NCI-H2029 (cell line): Measurements from ENCODE around the gene SLC17A9.

Experiments
- DNase-seq: peaks from one replicate; lab custom pipeline; 2025; lab: John Stamatoyannopoulos, UW

The SLC17A9 gene

DNA sequence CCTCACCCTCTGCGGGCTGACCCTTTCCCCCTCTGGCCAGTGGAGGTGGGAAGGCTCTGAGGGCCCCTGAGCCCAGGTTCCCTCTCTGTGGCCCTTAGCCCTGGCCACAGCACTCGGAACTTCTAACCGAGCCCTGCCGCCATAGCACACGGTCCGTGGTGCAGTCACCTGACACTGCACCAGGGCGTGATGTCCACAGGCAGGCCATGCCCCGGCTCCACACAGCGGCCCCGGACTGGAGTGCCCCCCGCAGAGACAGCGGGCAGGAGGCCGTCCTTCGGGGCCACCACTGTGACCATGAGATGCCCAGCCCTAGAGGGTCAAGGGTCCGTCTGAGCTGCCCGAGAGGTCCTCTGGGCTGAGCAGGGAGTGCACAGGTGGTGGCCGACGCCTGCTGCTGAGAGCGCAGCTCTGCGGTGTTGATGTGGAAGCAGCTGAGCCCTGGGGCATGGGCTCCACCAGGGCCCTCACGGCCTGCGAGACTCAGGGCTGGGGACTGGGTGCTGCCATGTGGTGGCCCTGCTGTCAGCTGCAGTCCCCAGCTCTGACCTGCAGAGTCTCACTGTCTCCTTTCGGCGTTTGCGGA is 65.4 kb downstream of the SLC17A9 start:
- no peak for DNase-seq
